Myocyte (in vitro differentiated cells): Measurements from ENCODE around the gene IL1RAP. TPM values are rescaled to one million over a fixed set of nuclear protein-coding genes. Genes with fewer than 3 reads are reported as not detected.

ENCODE experiments used
- DNase-seq: peaks from one replicate; pipeline ENCODE4 v3.0.0-alpha.2; 2012; ENCODE audit warnings: low read depth
- total RNA-seq: library from RNA; depleted of rRNA; stranded (reverse); fragments of >200 nt; gene quantifications from 2 replicates; pipeline ENCODE4 v1.2.3, GENCODE V29; 2014

Gene IL1RAP
- total RNA-seq, 1 donor from 2014 or later, result 8.4 TPM

DNA sequence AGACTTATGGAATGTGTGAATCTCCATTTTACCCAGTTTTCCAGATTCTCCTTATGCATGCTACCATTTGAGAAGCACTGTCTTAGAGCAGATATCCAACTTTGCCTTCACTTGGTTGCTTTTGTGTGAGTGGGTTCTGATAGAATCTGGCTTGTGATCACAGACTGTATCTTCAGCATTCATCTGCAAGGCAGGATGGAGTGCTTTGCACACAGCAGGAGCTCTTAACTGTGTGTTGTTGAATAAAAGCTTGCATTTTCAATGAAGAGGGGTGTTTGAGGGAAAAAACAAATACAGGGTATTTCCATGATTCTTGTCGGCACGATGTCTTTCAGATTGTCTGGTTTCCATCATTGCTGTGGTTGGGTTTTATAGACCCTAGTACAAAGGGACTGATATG lies 24.4 kb downstream of the IL1RAP start:
- DNase-seq, result no peak

DNA sequence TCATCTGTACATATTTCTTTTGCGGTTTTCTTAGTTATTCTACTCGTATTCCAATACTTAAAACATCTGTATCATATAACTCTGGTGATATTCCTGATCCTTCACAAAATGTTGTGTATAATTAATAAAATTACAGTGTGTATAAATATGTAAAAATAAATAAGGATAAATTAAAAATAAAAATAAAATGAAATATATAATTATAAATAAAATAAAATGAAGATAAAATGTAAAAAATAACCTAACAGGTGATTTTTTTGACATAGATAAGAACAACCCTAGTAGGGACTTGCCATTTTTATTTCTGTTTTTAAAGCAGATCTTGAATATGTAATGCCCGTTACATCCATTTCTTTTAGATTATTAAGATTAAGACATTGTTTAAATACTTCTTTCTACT lies 25.6 kb downstream of the IL1RAP start:
- DNase-seq, result no peak

DNA sequence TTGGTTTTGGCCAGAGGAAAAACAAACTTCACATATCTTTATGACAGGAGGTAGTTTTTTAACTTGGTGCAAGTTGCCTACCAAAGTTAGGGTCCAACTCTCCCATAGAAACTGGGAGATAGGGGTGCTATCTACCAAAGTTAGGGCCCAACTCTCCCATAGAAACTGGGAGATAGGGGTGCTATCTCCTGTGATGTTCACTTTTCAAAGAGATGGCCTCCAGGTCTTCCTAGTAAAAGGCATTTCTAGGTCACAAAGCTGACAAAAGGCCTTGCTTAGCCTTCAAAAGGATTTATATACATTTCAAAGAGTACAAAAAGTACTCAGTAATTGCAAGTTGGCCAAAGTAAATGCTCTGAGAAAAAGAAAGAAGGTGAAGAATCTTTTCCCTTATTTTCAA lies 27.1 kb downstream of the IL1RAP start:
- no peak for DNase-seq

DNA sequence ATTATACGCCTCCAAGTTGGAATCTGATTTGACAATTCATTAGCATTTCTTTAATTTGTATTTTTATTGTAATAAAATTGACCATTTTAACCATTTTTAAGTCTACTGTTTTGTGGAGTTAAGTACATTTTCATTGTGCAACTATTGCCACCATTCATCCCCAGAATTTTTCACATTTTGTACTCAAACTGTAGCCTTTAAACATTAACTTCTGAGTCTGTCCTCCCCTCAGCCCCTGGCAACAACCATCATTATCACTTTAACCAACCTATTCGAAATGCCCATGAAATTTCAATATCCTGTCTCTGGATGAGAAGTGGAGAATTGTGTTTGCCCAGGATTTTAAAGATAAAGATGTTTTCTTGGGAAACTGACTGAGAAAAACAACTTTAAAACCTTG lies 27.7 kb downstream of the IL1RAP start:
- DNase-seq, result no peak

DNA sequence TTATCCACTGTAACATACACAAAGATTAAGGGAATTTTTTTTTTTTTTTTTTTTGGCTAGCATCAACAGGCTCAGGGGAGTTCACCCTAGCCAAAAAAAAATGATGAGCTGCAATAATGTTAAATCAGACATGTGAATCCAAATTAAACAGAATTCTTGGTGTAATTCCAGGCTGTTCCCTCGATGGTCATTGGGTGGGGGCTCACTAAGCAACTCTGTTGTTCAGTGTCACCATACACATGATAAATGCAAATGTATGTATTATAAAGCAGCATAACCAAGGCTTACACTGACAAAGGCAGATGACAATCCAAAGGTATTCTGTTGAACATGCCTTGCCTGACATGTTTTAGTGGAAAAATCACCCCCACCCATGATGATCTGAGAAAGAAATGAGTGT lies 29.0 kb downstream of the IL1RAP start:
- no peak for DNase-seq

DNA sequence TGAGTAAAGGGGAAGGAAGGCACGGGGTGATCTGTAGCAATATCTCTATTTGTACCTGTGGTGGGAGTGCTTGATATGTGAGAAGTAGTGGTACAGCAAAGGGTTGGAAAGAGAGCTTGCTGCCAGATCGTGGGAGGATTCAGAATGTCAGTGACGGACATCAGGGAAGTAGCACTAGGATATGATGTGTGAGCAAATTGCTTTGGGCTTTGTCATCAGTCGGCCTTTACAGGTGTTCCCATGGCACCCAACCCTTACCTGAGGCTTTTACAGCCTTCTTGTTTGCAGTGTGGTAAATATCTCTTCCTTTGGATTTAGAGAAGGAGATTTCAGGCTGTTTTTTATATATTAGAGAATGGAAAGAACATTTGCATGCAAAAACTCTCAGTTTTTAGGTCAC lies 29.8 kb downstream of the IL1RAP start:
- DNase-seq, result no peak

DNA sequence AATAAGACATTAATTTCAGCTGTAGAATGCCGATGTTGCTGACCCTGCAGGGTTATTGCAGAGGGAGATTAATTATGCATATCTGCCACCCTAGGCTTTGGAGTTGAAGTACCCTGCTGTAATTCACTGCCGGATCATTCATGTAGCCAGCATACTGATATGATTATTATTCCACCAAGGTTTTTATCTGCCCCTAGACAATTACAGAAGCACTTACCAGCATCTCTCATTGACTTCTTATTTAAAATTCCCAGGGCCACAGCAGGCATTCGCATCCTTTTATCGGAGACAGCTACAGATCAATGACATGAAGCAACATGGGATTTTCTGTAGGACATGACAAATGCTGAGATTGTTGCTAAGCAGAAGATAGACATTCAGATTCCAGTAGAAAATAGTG lies 31.3 kb downstream of the IL1RAP start:
- DNase-seq, result no peak

DNA sequence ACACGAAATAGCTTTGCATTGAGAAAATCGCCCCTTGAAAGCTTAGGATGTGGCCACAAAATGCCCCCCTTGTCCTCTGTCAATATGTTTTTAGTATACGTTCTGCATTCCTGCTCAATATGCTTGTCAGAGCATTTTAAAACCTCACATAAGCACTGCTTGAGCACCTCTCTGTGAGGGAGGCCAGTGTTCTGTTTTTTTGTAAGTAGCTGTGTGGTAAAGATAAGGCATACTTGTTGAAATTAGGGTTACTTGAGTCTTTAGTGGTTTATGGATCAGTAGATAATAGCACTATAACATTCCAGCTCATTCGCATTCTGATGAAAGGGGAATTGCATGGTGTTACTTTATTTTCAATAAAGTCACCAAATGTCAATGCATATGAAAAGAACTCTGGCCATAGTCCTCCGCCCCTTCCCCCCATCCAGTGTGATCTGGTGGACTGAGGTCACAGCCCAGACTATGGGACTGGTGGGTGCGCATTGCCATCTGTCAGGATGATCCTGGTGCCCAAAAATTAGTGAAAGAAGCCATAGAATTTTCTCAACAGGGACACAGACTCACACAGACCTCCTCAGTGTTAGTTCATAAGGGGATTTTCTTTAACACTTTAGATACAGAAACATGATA lies 33.1 kb downstream of the IL1RAP start:
- DNase-seq, result no peak

DNA sequence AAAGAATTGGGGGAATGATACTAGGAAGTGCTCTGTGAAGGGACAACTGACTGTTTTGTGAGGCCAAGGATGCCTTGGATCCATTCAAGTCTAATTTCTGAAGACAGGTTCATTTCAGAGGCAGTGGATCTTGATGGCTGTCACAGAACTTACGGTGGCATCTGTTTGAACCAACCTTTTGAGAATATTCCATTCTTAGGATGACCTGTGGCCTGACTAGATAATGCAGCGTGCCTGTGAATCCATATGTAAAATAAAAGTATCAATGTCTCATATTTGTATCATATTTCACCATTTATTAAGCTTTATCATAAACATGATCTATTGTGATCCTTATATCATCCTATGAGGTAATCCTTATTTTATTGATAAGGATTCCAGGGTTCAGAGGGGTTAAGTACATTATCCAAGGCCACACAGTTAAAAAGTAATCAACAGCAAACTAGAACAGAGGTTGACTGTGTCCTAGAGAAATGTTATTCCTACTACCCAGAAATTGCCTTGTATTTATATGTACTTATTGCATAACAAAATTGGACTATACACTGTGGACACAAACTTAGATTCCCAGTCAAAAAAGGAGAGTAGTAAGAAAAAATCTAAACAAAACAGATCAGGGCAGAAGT lies 34.3 kb downstream of the IL1RAP start:
- DNase-seq, result no peak

DNA sequence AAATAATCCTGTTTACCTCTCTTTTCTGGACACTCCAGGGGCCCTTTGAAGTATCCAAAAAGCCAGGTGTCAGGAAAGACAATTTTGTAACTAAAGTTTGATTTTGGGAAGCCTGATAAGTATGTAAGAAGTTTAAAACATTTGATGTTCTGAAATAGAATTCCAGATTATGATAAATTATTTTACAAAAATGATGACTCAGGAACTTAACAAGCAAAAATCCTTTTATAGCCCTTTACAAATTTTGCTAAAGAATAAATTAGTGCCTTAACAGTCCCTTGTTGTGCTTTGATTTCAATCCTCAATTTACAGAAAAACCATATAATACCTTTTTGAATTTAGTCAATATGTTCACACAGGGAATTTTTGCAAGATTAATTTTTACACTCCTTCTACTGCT lies 38.1 kb downstream of the IL1RAP start:
- no peak for DNase-seq

DNA sequence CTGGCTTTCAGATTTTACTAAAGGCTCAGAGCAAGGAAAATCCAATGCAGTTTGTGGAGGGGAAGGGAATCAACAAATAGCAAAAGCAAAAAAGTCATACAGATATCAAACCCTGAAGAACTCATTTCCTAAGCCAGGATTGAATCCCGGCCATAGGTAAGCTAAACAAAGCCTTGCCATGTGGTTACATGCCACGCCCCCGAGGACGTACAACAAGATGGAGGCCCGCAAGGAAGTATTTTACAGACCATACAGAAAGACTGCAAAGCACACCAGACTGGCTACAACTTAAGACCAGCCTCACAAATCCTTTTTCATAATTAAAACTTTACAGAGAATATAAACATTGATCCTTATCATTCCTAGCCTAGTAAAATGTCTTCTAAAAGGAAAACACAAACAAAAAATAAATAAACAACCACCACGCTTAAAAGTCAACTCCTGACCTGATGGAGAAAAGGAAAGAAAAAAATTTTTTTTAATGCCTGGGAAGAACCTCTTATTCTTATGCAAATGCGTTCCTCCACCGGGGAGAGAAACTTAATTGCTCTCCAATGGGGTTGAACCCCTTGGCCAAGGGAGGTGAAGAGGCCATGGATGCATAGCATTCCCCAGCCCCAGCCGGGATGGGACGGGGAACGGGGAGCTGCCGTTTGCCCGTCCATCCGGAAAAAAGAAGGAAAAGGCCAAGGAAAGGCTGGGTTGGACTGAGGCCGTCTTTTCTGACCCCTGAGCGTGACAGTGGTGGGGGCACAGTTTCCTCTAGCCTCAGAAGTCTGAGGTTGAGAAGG lies 39.3 kb downstream of the IL1RAP start:
- DNase-seq, result no peak

DNA sequence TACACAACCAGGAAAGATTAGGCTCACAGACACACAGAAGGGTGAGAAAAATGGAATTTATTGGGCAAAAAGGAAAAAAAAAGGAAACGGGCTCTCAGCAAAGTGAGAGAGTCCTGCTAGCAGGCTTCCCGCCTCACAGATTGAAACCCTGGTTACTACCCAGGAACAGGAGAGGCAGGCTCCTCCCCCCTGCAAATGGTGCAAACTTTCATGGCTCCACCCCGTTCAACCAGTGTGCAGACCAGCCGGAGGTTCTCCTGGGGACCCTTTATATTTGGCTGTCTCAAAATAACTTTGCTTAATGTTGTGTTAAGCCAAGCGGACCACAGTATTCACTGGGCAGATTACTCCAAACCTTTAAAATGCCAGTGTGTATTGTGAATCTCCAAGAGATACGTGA lies 40.3 kb downstream of the IL1RAP start:
- DNase-seq, result no peak

DNA sequence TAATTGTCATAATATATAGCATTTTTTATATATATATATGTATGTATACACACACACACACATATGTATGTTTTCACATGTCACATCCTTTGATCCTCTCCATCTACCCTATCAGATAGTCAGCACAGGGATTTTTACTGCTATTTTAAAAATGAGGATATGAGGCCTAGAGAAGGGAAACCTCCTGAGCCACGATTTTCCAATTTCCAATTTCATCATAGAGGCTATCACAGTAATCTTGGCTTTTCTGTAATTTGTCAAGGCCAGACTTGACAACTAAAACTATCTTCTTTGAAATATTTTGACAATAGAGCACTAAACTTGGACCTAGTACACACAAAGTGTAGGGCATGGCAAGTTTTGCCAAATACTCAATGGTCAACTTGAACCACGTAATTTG lies 42.5 kb downstream of the IL1RAP start:
- DNase-seq, result no peak

DNA sequence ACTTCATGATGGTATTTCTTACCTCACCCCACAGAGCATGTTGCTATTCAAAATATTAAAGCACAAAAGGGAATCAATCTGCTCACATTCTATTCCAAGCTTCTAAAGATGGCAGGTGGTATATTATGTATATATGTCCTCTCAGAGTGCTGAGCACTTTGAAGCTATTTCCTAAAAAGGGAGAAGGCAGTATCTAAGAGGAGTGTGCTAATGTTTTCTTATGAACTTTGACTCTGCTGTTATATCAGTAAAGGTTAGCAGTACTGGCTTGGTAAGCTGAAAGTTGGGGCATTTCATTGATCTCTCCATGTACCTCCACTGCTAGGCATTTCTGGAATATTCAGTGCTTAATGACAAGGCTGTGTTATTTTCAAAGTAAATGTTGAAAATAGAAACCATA lies 43.4 kb downstream of the IL1RAP start:
- no peak for DNase-seq

DNA sequence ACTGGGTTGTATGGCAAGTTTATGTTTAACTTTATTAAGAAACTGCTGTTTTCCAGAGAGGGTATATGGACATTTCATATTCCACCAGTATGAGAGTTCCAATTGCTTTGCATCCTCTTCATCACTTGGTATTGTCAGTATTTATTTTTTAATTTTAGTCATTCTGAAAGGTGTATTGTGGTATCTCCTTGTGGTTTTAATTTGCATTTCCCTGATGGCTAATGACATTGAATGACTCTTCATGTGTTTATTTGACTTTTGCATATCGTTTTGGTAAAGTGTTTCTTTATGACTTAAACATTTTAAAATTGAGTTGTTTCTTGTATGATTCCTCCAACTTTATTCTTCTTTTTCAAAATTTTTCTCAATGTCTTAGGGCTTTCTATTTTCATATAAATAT lies 44.4 kb downstream of the IL1RAP start:
- no peak for DNase-seq

DNA sequence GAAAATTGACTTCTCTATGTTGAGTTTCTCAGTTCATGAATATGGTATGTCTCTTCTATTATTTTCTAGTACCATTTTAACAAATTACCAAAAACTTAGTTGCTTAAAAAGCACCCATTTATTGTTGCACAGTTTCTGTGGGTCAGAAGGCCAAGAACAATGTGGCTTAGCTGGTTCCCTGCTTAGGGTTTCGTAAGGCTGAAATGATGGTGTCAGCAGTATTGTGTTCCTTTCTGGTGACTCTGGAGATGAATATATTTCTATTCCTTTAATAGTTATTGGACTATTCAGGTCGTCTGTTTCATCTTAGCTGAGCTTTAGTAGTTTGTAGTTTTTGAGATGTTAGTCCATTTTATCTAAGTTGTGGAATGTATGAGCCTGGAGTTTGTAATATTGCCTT lies 44.9 kb downstream of the IL1RAP start:
- DNase-seq, result no peak

DNA sequence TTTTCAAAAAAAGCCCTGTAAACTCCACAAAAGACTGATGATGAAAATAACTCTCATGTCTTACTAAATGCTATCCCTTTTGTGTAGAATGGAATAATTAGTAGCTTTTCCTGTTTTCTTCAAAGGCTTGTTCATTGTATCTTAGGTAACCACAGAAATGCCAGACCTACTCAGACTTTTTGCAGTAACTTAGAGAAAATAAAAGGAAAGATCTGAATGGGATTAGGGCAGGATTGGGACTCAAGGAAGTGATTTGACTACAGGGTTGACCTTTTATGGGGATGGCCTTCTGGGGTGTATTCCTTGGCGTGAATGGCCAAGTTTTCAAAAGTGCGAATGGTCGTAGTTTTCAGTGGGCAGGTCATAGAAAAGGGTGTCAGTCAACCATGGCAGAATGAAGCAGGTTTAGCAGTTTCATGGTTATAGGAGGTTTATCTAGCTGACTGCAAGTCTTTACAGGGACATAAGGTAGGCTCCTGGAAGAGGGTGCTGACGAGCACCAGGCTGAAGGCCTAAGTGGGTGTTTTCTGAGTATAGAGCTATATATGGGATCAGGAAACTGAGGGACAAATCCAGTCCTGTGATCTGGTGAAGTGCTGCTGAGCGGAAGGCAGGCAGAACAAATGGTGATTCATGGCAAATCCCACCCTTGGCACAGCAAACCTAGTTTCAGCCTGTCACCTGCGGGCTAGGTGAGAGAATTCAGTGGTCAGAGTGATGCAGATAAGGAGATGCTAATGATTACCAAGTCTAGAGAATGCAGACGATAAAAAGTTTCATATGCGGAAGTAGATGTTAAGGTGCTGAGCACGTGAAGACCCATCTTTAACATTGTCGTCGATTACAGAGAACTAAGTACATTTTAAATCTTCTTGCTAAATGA lies 46.4 kb downstream of the IL1RAP start:
- no peak for DNase-seq

DNA sequence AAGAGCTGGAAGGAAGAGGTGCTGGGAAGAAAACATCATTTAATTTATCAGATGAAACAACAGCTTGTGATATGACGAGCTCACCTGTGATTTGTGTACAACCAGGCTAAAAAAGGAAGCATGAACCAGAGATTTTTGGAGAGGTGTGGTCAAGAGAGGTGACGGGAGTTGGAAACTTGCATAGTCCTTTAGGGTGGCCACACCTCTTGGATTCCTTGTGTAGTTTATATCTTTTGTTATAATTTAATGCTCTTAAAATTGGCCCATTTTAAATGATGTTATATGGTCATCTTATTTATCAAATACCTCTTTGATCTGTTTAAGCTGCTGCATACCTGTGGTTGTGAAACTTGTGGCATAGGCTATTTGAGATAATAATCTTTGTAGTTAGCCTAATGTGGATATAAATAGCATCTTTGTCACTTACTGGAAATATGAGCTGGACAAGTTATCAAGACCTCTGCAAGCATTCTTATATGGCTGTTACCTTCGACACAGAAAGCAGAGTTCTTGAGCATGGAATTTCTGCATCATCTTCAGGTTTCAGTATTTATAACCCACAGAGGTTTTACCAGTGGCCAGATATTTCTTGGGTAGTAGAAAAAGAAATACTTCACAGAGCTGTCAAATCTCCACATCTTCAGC lies 49.1 kb downstream of the IL1RAP start:
- DNase-seq, result peak; percentile 44

DNA sequence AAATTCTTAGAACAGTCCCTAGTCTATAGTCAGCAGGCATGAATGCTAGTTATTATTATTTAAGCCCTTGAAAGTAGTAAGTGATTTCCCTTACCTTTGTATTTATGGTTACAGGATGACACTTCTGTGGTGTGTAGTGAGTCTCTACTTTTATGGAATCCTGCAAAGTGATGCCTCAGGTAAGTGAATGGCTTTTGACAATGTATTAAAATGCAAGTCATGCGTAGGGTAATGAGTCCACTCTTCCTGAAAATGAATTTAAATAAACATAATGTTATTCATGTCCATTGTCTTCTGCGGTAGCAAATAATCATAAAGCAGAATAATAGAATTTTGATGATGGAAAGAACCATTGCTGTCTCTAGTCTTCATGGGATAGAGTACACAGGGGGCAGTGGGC lies 50.3 kb downstream of the IL1RAP start:
- DNase-seq, result no peak

DNA sequence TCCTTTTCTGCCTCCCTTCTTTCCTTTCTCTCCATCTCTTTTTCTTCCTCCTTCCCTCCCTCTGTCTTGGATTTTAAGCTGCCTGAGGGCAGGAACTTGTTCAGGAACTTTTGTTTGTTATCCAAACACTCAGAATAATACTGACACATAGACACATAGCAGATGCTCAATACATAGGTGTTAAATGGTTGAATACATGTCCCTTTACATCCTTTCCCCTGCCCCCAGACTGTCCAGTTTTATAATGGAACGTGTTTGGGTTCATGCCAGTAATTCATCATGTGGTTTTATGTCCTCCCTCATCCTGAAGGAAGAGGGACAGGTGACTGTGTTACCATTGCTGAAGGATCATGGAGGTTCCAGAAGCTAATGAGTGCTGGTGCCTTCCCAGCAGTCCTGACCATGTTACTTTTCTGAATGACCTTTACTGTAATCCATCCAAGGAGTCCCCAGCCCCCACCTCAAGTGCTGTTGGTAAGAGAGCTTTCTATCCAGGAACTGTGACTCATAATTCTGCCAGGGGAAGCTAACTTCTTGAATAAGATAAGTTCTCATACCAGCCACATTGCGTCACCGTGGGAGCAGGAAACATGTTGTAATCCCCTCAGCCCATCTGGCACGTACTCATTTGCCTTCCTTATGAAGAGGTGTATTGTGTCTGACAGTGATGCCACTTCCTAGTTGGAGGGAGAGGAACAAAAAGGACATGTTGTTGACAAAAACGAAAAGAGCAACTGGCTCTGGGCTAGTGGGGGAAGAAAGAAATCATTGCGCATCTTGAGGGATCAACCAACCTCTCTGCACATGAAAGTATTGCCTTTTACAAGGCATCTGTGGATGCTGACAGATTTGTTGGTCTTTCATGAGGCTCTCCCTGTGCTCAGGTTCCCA lies 52.4 kb downstream of the IL1RAP start:
- DNase-seq, result peak; percentile 98
